ENCODE results near the gene ZKSCAN5. TPM values are rescaled to one million over a fixed set of nuclear protein-coding genes. Genes with fewer than 3 reads are reported as not detected.
A peak's percentile ranks its signal among the peaks of the same experiment; 100 is the strongest.

The ZKSCAN5 gene
- total and polyA plus RNA-seq, 2 experiments from 2014 or later: 4.6 to 13.4 TPM

DNA sequence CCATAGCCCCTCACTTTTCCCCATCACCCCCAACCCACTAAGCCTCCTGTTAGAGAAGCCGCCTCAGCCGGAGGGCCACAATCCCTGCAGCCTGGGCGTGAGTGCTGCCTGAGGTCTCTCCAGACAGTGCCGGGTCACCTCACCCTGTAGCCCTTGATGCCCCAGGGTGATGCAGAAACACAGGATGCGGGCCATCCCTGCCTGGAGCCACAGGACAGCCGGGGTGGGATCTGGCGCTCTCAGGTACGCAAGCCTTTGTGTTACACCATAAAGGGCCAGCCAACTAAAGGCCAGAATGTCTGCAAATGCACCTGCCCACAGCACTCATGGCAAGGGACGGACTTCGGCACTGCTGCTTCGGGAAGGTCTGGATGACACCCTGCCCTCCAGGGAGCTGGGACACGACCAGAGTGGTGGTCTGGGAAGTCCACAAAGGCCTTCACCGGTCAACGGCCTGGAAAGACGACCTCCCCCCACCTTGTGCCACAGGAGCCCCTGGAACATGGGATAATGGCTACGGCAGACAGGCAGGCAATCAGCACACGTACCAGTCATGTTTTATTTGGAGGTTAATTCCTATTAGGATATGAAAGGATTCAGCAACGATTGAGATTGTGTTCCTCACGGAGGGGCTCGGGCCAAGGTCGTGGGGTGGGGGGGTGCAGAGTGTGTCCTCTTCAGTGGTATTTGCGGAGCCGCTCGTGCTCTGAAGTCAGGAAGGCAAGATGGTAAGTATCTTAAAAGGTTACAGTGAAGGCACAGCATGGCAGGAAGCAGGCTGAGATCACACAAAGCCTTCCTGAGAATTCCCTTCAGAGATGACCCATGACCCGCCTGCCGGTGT is 46.6 kb upstream of the ZKSCAN5 start:
- no peaks in the 10 kb centered on the region for H3K4me1 ChIP-seq (ENCODE audit: insufficient read depth)
- Mint-ChIP-seq H3K27me3 (ENCODE audit: insufficient read depth, low read depth, poor library complexity) (peaks cover 26% of the 10 kb centered on the region), H3K4me1 (0 out of 3 replicates have a peak, but pooled peaks cover 4% of the 10 kb centered on the region), H3K36me3 (ENCODE audit: low read depth) (peaks cover 93% of the 10 kb centered on the region), H3K4me3 (no peak overlapping the region), H3K27ac (no peak overlapping the region), H3K9me3 (no peaks in the 10 kb centered on the region)
- ATAC-seq (no peak), DNase-seq (ENCODE audit: low spot score) (no peak)
- H3K27me3 ChIP-seq (ENCODE audit: insufficient read depth): no peaks in the 10 kb centered on the region
- H2AFZ ChIP-seq: no peak overlapping the region
- H3K79me2 ChIP-seq (replicated peaks; ENCODE audit: insufficient read depth): peaks cover 51% of the 10 kb centered on the region
- H3K36me3 ChIP-seq (ENCODE audit: insufficient read depth): peaks cover 16% of the 10 kb centered on the region
- no peaks in the 10 kb centered on the region for H3K9me2 ChIP-seq (ENCODE audit: insufficient read depth)
- H3K4me2 ChIP-seq: no peak overlapping the region
- no peak overlapping the region for H3K4me3 ChIP-seq
- H3F3A ChIP-seq (replicated peaks; ENCODE audit: low read depth): peaks cover 51% of the 10 kb centered on the region
- TF ChIP-seq ZNF114 (CRISPR knock-in tag; IDR thresholded peaks at IDR 0.05) (no peak), POLR2AphosphoS5 (IDR thresholded peaks at IDR 0.05; ENCODE audit: low read depth) (peak; percentile 71)
- peaks cover 33% of the 10 kb centered on the region for H4K20me1 ChIP-seq (replicated peaks; ENCODE audit: insufficient read depth)
- H3K27ac ChIP-seq (ENCODE audit: low read depth): 0 out of 2 replicates have a peak overlapping the region, but pooled peaks have one; percentile 19

DNA sequence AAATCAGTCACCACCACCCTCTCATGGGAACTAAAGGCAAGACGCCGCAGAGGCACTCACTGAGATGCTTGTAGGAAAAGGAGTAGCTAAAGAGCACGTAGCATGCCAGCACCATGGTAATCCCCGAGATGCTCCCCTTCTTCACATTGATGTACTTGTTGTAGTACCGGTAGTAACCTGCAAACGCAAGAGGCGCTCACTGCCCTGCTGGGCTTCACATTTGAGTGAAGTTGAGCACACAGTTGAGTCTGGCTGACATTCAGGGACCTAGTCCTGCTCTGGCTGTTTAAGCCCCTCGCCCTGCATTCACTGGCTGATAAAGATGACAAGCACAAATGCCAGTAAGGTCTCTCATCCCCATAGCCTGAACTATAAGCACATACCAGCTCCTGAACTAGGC is 45.4 kb upstream of the ZKSCAN5 start:
- H3K4me1 ChIP-seq (ENCODE audit: insufficient read depth): no peaks in the 10 kb centered on the region
- no peak overlapping the region for H3K4me3 ChIP-seq
- DNase-seq (ENCODE audit: low spot score) (peak; percentile 82), ATAC-seq (peak; percentile 78)
- Mint-ChIP-seq H3K27ac (peak overlapping the region; percentile 72; the same call in 1 of the 2 replicates), H3K4me3 (no peak overlapping the region), H3K4me1 (peaks cover 7% of the 10 kb centered on the region; the same call in 2 of the 3 replicates), H3K27me3 (ENCODE audit: insufficient read depth, low read depth, poor library complexity) (peaks cover 23% of the 10 kb centered on the region), H3K36me3 (ENCODE audit: low read depth) (peaks cover 92% of the 10 kb centered on the region), H3K9me3 (no peaks in the 10 kb centered on the region)
- no peak overlapping the region for H2AFZ ChIP-seq
- no peak overlapping the region for H3K4me2 ChIP-seq
- peaks cover 63% of the 10 kb centered on the region for H3K79me2 ChIP-seq (replicated peaks; ENCODE audit: insufficient read depth)
- peaks cover 16% of the 10 kb centered on the region for H3K36me3 ChIP-seq (ENCODE audit: insufficient read depth)
- H3K9me2 ChIP-seq (ENCODE audit: insufficient read depth): no peaks in the 10 kb centered on the region
- H3K27ac ChIP-seq (ENCODE audit: low read depth): no peak overlapping the region
- peaks cover 42% of the 10 kb centered on the region for H4K20me1 ChIP-seq (replicated peaks; ENCODE audit: insufficient read depth)
- H3K27me3 ChIP-seq (ENCODE audit: insufficient read depth): no peaks in the 10 kb centered on the region
- peaks cover 53% of the 10 kb centered on the region for H3F3A ChIP-seq (replicated peaks; ENCODE audit: low read depth)
- TF ChIP-seq, protein P1, sequence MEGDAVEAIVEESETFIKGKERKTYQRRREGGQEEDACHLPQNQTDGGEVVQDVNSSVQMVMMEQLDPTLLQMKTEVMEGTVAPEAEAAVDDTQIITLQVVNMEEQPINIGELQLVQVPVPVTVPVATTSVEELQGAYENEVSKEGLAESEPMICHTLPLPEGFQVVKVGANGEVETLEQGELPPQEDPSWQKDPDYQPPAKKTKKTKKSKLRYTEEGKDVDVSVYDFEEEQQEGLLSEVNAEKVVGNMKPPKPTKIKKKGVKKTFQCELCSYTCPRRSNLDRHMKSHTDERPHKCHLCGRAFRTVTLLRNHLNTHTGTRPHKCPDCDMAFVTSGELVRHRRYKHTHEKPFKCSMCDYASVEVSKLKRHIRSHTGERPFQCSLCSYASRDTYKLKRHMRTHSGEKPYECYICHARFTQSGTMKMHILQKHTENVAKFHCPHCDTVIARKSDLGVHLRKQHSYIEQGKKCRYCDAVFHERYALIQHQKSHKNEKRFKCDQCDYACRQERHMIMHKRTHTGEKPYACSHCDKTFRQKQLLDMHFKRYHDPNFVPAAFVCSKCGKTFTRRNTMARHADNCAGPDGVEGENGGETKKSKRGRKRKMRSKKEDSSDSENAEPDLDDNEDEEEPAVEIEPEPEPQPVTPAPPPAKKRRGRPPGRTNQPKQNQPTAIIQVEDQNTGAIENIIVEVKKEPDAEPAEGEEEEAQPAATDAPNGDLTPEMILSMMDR (conservative IDR thresholded peaks at IDR 0.05; ENCODE audit: low read depth in 2 of 2): peak; percentile 60 to 61
- TF ChIP-seq STAT1 (IDR thresholded peaks at IDR 0.05; ENCODE audit: unreplicated experiment): no peak

GRCh38 chr7:99460651-99461050 is 43.8 kb upstream of the ZKSCAN5 start:
- Histone ChIP-seq H2AFZ (no peak overlapping the region), H3K4me3 (no peak overlapping the region), H3K27me3 (ENCODE audit: insufficient read depth) (no peaks in the 10 kb centered on the region), H3F3A (replicated peaks; ENCODE audit: low read depth) (peaks cover 53% of the 10 kb centered on the region), H3K27ac (ENCODE audit: low read depth) (no peak overlapping the region), H3K79me2 (replicated peaks; ENCODE audit: insufficient read depth) (peaks cover 79% of the 10 kb centered on the region), H3K4me1 (ENCODE audit: insufficient read depth) (peaks cover 6% of the 10 kb centered on the region), H3K9me2 (ENCODE audit: insufficient read depth) (no peaks in the 10 kb centered on the region), H3K36me3 (ENCODE audit: insufficient read depth) (peaks cover 16% of the 10 kb centered on the region), H4K20me1 (replicated peaks; ENCODE audit: insufficient read depth) (peaks cover 43% of the 10 kb centered on the region), H3K4me2 (no peak overlapping the region)
- peaks cover 12% of the 10 kb centered on the region; the same call in 2 of the 3 replicates for H3K4me1 Mint-ChIP-seq
- DNase-seq (ENCODE audit: low spot score): no peak
- peaks cover 87% of the 10 kb centered on the region for H3K36me3 Mint-ChIP-seq (ENCODE audit: low read depth)
- peak overlapping the region; percentile 16; the same call in 1 of the 3 replicates for H3K4me3 Mint-ChIP-seq
- no peak overlapping the region for H3K27ac Mint-ChIP-seq
- no peaks in the 10 kb centered on the region for H3K9me3 Mint-ChIP-seq
- ATAC-seq: no peak
- peaks cover 21% of the 10 kb centered on the region for H3K27me3 Mint-ChIP-seq (ENCODE audit: insufficient read depth, low read depth, poor library complexity)
- TF ChIP-seq POLR2AphosphoS5 (IDR thresholded peaks at IDR 0.05; ENCODE audit: low read depth) (no peak), NANOG (IDR thresholded peaks at IDR 0.05; ENCODE audit: borderline replicate concordance) (no peak), EZH2phosphoT487 (IDR thresholded peaks at IDR 0.05; ENCODE audit: unreplicated experiment) (no peak), CREB1 (CRISPR knock-in tag; IDR thresholded peaks at IDR 0.05; ENCODE audit: low read depth) (no peak), STAT1 (IDR thresholded peaks at IDR 0.05; ENCODE audit: unreplicated experiment) (no peak)
- TF ChIP-seq, protein P2, sequence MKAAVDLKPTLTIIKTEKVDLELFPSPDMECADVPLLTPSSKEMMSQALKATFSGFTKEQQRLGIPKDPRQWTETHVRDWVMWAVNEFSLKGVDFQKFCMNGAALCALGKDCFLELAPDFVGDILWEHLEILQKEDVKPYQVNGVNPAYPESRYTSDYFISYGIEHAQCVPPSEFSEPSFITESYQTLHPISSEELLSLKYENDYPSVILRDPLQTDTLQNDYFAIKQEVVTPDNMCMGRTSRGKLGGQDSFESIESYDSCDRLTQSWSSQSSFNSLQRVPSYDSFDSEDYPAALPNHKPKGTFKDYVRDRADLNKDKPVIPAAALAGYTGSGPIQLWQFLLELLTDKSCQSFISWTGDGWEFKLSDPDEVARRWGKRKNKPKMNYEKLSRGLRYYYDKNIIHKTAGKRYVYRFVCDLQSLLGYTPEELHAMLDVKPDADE (IDR thresholded peaks at IDR 0.05): no peak
- TF ChIP-seq, protein P3, sequence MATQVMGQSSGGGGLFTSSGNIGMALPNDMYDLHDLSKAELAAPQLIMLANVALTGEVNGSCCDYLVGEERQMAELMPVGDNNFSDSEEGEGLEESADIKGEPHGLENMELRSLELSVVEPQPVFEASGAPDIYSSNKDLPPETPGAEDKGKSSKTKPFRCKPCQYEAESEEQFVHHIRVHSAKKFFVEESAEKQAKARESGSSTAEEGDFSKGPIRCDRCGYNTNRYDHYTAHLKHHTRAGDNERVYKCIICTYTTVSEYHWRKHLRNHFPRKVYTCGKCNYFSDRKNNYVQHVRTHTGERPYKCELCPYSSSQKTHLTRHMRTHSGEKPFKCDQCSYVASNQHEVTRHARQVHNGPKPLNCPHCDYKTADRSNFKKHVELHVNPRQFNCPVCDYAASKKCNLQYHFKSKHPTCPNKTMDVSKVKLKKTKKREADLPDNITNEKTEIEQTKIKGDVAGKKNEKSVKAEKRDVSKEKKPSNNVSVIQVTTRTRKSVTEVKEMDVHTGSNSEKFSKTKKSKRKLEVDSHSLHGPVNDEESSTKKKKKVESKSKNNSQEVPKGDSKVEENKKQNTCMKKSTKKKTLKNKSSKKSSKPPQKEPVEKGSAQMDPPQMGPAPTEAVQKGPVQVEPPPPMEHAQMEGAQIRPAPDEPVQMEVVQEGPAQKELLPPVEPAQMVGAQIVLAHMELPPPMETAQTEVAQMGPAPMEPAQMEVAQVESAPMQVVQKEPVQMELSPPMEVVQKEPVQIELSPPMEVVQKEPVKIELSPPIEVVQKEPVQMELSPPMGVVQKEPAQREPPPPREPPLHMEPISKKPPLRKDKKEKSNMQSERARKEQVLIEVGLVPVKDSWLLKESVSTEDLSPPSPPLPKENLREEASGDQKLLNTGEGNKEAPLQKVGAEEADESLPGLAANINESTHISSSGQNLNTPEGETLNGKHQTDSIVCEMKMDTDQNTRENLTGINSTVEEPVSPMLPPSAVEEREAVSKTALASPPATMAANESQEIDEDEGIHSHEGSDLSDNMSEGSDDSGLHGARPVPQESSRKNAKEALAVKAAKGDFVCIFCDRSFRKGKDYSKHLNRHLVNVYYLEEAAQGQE (IDR thresholded peaks at IDR 0.05; ENCODE audit: unreplicated experiment): no peak
- TF ChIP-seq, protein P1 (conservative IDR thresholded peaks at IDR 0.05; ENCODE audit: low read depth in 2 of 2): no peak
